T-helper 1 cell treated with Interleukin-12 subunit alpha and Interleukin-12 subunit beta and Interleukin-4 antibody, amounts not matched to agents 30 μg/mL and 1 μg/mL, for 36 hours (primary cell): ENCODE measurements around the gene ADAMTS18.

Source experiments
- H3K27ac Mint-ChIP-seq: one replicate; pipeline ENCODE4 v1.8.0; 2021; ENCODE audit warnings: mild to moderate bottlenecking, mixed read lengths
- H3K27me3 Mint-ChIP-seq: one replicate; pipeline ENCODE4 v1.8.0; 2021; ENCODE audit warnings: low read depth, mixed read lengths
- H3K36me3 Mint-ChIP-seq: one replicate; pipeline ENCODE4 v1.8.0; 2021; ENCODE audit warnings: low read depth, mixed read lengths
- H3K4me1 Mint-ChIP-seq: one replicate; pipeline ENCODE4 v1.8.0; 2021; ENCODE audit warnings: low read depth, mixed read lengths
- H3K4me3 Mint-ChIP-seq: one replicate; pipeline ENCODE4 v1.8.0; 2021; ENCODE audit warnings: mild to moderate bottlenecking, moderate library complexity, mixed read lengths
- H3K9me3 Mint-ChIP-seq: one replicate; pipeline ENCODE4 v1.8.0; 2021; ENCODE audit warnings: mixed read lengths

Gene ADAMTS18

GRCh38 chr16:77449208-77449607, 14.4 kb upstream of the ADAMTS18 start:
- H3K27me3 Mint-ChIP-seq, result peaks cover under 1% of the 10 kb centered on the region
- H3K4me3 Mint-ChIP-seq, result no peak overlapping the region
- H3K27ac Mint-ChIP-seq, result no peak overlapping the region
- no peaks in the 10 kb centered on the region for H3K4me1 Mint-ChIP-seq
- no peaks in the 10 kb centered on the region for H3K9me3 Mint-ChIP-seq
- no peaks in the 10 kb centered on the region for H3K36me3 Mint-ChIP-seq

- Mint-ChIP-seq H3K27me3 (peaks cover 3% of the 10 kb centered on the region), H3K27ac (no peak overlapping the region), H3K9me3 (no peaks in the 10 kb centered on the region), H3K4me3 (no peak overlapping the region), H3K4me1 (no peaks in the 10 kb centered on the region), H3K36me3 (no peaks in the 10 kb centered on the region)
Observed at GRCh38 chr16:77445324-77445723, 10.5 kb upstream of the ADAMTS18 start.

GRCh38 chr16:77444147-77444460, 9.3 kb upstream of the ADAMTS18 start:
- Mint-ChIP-seq H3K4me1 (no peaks in the 10 kb centered on the region), H3K27me3 (peaks cover 3% of the 10 kb centered on the region), H3K27ac (no peak overlapping the region), H3K9me3 (no peaks in the 10 kb centered on the region), H3K36me3 (no peaks in the 10 kb centered on the region), H3K4me3 (no peak overlapping the region)

- H3K9me3 Mint-ChIP-seq, result no peaks in the 10 kb centered on the region
- H3K4me1 Mint-ChIP-seq, result no peaks in the 10 kb centered on the region
- H3K4me3 Mint-ChIP-seq, result no peak overlapping the region
- no peak overlapping the region for H3K27ac Mint-ChIP-seq
- no peaks in the 10 kb centered on the region for H3K36me3 Mint-ChIP-seq
- peaks cover 3% of the 10 kb centered on the region for H3K27me3 Mint-ChIP-seq
Observed at GRCh38 chr16:77443357-77444146, 8.7 kb upstream of the ADAMTS18 start.

GRCh38 chr16:77442078-77442477, 7.2 kb upstream of the ADAMTS18 start:
- H3K4me3 Mint-ChIP-seq, result no peak overlapping the region
- no peaks in the 10 kb centered on the region for H3K4me1 Mint-ChIP-seq
- H3K36me3 Mint-ChIP-seq, result no peaks in the 10 kb centered on the region
- H3K27me3 Mint-ChIP-seq, result peaks cover 12% of the 10 kb centered on the region
- H3K9me3 Mint-ChIP-seq, result no peaks in the 10 kb centered on the region
- H3K27ac Mint-ChIP-seq, result no peak overlapping the region

- H3K27ac Mint-ChIP-seq, result no peak overlapping the region
- H3K36me3 Mint-ChIP-seq, result no peaks in the 10 kb centered on the region
- peaks cover 29% of the 10 kb centered on the region for H3K27me3 Mint-ChIP-seq
- no peaks in the 10 kb centered on the region for H3K4me1 Mint-ChIP-seq
- H3K9me3 Mint-ChIP-seq, result no peaks in the 10 kb centered on the region
- no peak overlapping the region for H3K4me3 Mint-ChIP-seq
Observed at GRCh38 chr16:77439106-77439505, 4.3 kb upstream of the ADAMTS18 start.

GRCh38 chr16:77437859-77438258, 3.0 kb upstream of the ADAMTS18 start:
- Mint-ChIP-seq H3K9me3 (no peaks in the 10 kb centered on the region), H3K4me3 (no peak overlapping the region), H3K4me1 (no peaks in the 10 kb centered on the region), H3K27me3 (peaks cover 40% of the 10 kb centered on the region), H3K27ac (no peak overlapping the region), H3K36me3 (no peaks in the 10 kb centered on the region)

- Mint-ChIP-seq H3K36me3 (no peaks in the 10 kb centered on the region), H3K9me3 (no peaks in the 10 kb centered on the region), H3K27me3 (peaks cover 45% of the 10 kb centered on the region), H3K4me3 (no peak overlapping the region), H3K4me1 (no peaks in the 10 kb centered on the region), H3K27ac (no peak overlapping the region)
Observed at GRCh38 chr16:77435272-77435820, 512 bp upstream of the ADAMTS18 start.

- no peaks in the 10 kb centered on the region for H3K4me1 Mint-ChIP-seq
- no peaks in the 10 kb centered on the region for H3K36me3 Mint-ChIP-seq
- H3K27me3 Mint-ChIP-seq, result peaks cover 45% of the 10 kb centered on the region
- H3K27ac Mint-ChIP-seq, result no peak overlapping the region
- H3K9me3 Mint-ChIP-seq, result no peaks in the 10 kb centered on the region
- no peak overlapping the region for H3K4me3 Mint-ChIP-seq
Observed at GRCh38 chr16:77434022-77434529, 758 bp downstream of the ADAMTS18 start.

GRCh38 chr16:77433146-77433545, 1.7 kb downstream of the ADAMTS18 start:
- H3K27me3 Mint-ChIP-seq, result peaks cover 47% of the 10 kb centered on the region
- H3K27ac Mint-ChIP-seq, result no peak overlapping the region
- H3K4me3 Mint-ChIP-seq, result no peak overlapping the region
- H3K36me3 Mint-ChIP-seq, result no peaks in the 10 kb centered on the region
- no peaks in the 10 kb centered on the region for H3K9me3 Mint-ChIP-seq
- H3K4me1 Mint-ChIP-seq, result no peaks in the 10 kb centered on the region

GRCh38 chr16:77432264-77432663, 2.6 kb downstream of the ADAMTS18 start:
- Mint-ChIP-seq H3K27ac (no peak overlapping the region), H3K36me3 (no peaks in the 10 kb centered on the region), H3K27me3 (peaks cover 43% of the 10 kb centered on the region)

GRCh38 chr16:77430787-77431585, 3.8 kb downstream of the ADAMTS18 start:
- Mint-ChIP-seq H3K9me3 (no peaks in the 10 kb centered on the region), H3K36me3 (no peaks in the 10 kb centered on the region), H3K27me3 (peaks cover 38% of the 10 kb centered on the region), H3K4me3 (no peak overlapping the region), H3K4me1 (no peaks in the 10 kb centered on the region), H3K27ac (no peak overlapping the region)

More at GRCh38 chr16:77432264-77432663, 2.6 kb downstream of the ADAMTS18 start:
- H3K9me3 Mint-ChIP-seq, result no peaks in the 10 kb centered on the region
- H3K4me1 Mint-ChIP-seq, result no peaks in the 10 kb centered on the region
- H3K4me3 Mint-ChIP-seq, result no peak overlapping the region

GRCh38 chr16:77430360-77430759, 4.5 kb downstream of the ADAMTS18 start:
- Mint-ChIP-seq H3K36me3 (no peaks in the 10 kb centered on the region), H3K4me3 (no peak overlapping the region), H3K27ac (no peak overlapping the region), H3K27me3 (peaks cover 31% of the 10 kb centered on the region), H3K9me3 (no peaks in the 10 kb centered on the region), H3K4me1 (no peaks in the 10 kb centered on the region)

GRCh38 chr16:77424871-77425604, 9.8 kb downstream of the ADAMTS18 start:
- peaks cover 9% of the 10 kb centered on the region for H3K27me3 Mint-ChIP-seq
- H3K9me3 Mint-ChIP-seq, result no peaks in the 10 kb centered on the region
- no peak overlapping the region for H3K27ac Mint-ChIP-seq
- no peak overlapping the region for H3K4me3 Mint-ChIP-seq
- H3K4me1 Mint-ChIP-seq, result no peaks in the 10 kb centered on the region
- no peaks in the 10 kb centered on the region for H3K36me3 Mint-ChIP-seq
